Spleen (tissue), 7 donors: ENCODE results near the gene ANKS1B.

Source experiments
- POLR2A ChIP-seq, 3 donors: fragments of 450-650 bp; IDR thresholded peaks; one replicate each; pipeline ENCODE4 v1.5.1; 2017; ENCODE audit warnings: antibody characterized with exemption in 3 of 3, mild to moderate bottlenecking in 1 of 3
- TF ChIP-seq, protein P1 (sequence below), 11 experiments: fragments of 200-600 bp in 7 of 11; fragments of 450-650 bp in 4 of 11; sonication (generic) in 4 of 11; IDR thresholded peaks in 8 of 11; conservative IDR thresholded peaks in 3 of 11; 1 replicate in 7 of 11; 2 replicates in 4 of 11; pipeline versions ENCODE4 v1.4.0 to v1.8.0; 2016 to 2021; ENCODE audit warnings: antibody characterized with exemption in 11 of 11, inconsistent platforms in 4 of 11, mild to moderate bottlenecking in 1 of 11
- donor health status: DM: no; HTN: no; CAD: no; lungs with moderate emphysema.
- donor health status: DM: no; HTN: no; CAD: no.
- donor health status: DM: no; HTN: no; CAD: no.

DNA sequence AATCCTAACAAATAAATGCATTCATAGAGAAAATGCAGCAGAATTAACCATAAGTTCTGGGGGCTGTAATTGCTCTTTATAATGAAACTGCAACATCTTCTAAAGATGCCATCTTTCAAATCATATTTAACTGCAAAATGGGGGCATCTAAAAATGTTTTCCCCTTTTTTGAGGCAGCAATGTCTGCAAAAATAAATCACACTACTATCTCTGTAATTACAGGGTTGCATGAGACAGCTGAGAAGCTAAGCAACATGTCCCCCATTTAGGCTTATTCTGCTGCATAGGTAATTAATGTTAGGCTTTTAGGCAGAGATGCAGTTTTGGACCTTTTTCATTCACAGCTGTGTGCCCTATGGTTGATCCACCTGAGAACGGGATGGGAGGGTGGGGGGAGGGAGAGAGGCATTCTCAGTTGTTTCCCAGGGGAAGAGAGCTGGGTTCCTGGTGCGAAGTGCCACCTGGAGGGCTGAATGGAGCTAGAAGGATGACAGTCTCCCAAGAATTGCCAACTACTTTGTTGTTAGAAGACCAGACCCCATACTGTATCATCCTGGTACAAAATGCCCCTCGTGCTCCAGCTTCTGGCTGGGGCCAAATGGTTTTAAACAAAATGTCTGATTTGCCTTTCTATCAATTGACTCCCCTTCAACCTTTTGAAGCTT lies 1185.5 kb downstream of the ANKS1B start:
- TF ChIP-seq POLR2A (IDR thresholded peaks at IDR 0.05): no peak
- TF ChIP-seq, protein P1, sequence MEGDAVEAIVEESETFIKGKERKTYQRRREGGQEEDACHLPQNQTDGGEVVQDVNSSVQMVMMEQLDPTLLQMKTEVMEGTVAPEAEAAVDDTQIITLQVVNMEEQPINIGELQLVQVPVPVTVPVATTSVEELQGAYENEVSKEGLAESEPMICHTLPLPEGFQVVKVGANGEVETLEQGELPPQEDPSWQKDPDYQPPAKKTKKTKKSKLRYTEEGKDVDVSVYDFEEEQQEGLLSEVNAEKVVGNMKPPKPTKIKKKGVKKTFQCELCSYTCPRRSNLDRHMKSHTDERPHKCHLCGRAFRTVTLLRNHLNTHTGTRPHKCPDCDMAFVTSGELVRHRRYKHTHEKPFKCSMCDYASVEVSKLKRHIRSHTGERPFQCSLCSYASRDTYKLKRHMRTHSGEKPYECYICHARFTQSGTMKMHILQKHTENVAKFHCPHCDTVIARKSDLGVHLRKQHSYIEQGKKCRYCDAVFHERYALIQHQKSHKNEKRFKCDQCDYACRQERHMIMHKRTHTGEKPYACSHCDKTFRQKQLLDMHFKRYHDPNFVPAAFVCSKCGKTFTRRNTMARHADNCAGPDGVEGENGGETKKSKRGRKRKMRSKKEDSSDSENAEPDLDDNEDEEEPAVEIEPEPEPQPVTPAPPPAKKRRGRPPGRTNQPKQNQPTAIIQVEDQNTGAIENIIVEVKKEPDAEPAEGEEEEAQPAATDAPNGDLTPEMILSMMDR (IDR thresholded peaks at IDR 0.05 in 8 of 11, conservative IDR thresholded peaks at IDR 0.05 in 3 of 11): no peak
